Fibroblast of villous mesenchyme (primary cell): Measurements from ENCODE around the gene RPS24. TPM values are rescaled to one million over a fixed set of nuclear protein-coding genes. Genes with fewer than 3 reads are reported as not detected.
"Not testable (repeated sequence)": the region's sequence is repeated elsewhere in the genome, so short reads cannot be mapped to it uniquely, and the experiment has no call there.

Experiments used
- DNase-seq: peaks from one replicate; pipeline ENCODE4 v3.0.0-alpha.2; 2010; ENCODE audit warnings: low read depth
- H3K4me3 ChIP-seq: 2 replicates; pipeline ENCODE4 v1.5.1; 2011; ENCODE audit warnings: low read depth, mild to moderate bottlenecking, low read length
- total RNA-seq: library from RNA; depleted of rRNA; stranded (reverse); fragments of >200 nt; gene quantifications from 2 replicates; pipeline ENCODE4 v1.2.3, GENCODE V29; 2012
- TF ChIP-seq, protein P1 (sequence below): IDR thresholded peaks from 2 replicates; pipeline ENCODE4 v1.5.1; 2012; ENCODE audit warnings: low read depth, mild to moderate bottlenecking, low read length; ENCODE audit not compliant: insufficient read depth

RPS24 gene
- total RNA-seq, 1 donor, result 1,478 TPM

DNA sequence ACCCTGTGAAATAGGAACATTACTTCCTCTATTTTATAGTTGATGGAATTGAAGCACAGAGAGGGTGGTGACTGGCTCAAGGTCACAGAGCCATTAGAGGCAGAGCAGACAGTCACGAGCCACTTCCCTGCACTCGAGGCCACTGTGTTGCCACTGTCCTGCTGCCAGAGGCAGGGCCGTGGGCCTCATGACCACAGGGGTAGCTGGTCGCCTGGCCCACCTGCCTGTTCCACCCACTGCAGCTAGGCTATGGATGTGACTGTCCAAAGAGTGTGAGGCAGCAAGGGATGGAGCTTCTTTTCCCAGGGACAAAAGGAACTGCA is 38.2 kb downstream of the RPS24 start:
- DNase-seq, result no peak
- no peak overlapping the region for H3K4me3 ChIP-seq
- TF ChIP-seq, protein P1, sequence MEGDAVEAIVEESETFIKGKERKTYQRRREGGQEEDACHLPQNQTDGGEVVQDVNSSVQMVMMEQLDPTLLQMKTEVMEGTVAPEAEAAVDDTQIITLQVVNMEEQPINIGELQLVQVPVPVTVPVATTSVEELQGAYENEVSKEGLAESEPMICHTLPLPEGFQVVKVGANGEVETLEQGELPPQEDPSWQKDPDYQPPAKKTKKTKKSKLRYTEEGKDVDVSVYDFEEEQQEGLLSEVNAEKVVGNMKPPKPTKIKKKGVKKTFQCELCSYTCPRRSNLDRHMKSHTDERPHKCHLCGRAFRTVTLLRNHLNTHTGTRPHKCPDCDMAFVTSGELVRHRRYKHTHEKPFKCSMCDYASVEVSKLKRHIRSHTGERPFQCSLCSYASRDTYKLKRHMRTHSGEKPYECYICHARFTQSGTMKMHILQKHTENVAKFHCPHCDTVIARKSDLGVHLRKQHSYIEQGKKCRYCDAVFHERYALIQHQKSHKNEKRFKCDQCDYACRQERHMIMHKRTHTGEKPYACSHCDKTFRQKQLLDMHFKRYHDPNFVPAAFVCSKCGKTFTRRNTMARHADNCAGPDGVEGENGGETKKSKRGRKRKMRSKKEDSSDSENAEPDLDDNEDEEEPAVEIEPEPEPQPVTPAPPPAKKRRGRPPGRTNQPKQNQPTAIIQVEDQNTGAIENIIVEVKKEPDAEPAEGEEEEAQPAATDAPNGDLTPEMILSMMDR, result no peak

DNA sequence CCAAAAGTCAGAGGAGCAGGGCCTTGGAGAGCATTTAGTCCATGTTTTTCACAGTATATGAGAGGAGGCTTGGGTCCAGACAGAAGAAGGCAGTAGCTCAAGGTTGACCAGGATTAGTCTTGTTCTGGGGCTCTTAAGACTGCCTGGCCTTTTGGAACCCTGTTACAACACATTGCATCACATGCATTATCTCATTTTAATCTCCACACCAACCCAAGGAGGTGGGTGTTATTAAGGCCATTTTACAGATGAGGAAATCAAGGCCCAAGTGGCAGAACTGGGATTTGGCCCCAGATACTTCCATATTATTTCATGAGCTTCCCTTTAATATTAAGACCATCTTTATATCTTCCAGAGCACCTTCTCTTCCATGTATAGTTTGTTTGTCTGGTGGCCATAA is 38.8 kb downstream of the RPS24 start:
- TF ChIP-seq, protein P1, result no peak
- H3K4me3 ChIP-seq, result no peak overlapping the region
- no peak for DNase-seq

DNA sequence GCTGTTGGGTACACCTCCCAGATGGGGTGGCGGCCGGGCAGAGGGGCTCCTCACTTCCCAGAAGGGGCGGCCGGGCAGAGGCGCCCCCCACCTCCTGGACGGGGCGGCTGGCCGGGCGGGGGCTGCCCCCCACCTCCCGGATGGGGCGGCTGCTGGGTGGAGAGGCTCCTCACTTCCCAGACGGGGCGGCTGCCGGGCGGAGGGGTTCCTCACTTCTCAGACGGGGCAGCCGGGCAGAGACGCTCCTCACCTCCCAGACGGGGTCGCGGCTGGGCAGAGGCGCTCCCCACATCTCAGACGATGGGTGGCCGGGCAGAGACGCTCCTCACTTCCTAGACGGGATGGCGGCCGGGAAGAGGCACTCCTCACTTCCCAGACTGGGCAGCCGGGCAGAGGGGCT is 42.1 kb downstream of the RPS24 start:
- not testable (repeated sequence) for DNase-seq, H3K4me3 ChIP-seq

DNA sequence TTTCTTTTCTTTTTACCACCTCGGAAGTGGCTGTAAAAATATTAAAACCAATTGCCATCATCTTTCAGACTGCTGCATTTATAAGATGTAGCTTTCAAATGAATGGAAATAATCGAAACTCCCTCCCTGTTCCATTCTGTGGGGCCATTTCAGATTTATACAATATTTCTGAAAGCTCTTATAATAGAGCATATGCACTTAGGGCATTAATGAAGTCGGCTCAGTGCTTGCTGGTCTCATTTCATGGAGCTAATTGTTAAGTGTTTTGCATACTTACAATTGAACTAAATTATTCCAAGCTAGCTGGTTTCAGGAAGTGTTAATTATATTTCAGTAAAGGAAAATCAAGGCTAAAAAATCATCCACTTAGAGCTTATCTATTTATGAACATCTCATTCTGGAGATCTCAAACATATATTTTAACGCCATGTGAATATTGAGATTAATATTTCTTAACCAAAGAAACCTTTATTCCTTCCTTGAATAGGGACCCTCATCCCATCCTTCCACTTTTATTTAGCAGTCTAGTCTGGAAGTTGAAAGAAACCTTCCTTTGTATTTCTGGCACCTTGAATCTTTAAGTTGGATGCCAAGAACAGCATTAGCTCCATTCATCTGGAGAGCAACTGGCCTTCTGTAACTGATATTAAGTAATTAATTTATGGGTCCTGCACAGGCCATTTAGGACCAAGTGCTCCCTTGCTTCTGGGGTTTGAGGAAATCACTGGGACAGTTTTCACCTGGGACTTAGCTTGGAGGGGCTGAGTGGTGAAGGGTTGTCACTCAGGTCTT is 45.1 kb downstream of the RPS24 start:
- DNase-seq, result no peak
- H3K4me3 ChIP-seq, result no peak overlapping the region
- TF ChIP-seq, protein P1, result no peak

DNA sequence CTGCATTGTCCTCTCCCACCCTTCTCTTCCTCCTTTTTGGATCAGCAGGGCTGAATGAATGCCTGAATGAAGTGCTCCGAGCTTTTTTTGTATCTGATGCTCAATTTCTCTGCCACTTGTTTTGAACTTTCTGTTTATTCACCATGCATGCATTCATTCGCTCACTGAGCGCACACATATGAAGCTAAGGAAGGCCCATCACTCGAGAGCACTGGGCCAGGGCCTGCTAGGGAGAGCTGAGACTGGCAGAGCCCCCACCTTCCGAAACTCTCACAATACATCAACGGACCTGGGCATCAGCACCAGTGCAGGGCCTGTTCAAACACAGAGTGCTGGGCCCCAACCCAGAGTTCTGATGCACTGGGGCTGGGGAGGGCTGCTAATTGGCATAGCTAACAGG is 45.7 kb downstream of the RPS24 start:
- TF ChIP-seq, protein P1, result no peak

DNA sequence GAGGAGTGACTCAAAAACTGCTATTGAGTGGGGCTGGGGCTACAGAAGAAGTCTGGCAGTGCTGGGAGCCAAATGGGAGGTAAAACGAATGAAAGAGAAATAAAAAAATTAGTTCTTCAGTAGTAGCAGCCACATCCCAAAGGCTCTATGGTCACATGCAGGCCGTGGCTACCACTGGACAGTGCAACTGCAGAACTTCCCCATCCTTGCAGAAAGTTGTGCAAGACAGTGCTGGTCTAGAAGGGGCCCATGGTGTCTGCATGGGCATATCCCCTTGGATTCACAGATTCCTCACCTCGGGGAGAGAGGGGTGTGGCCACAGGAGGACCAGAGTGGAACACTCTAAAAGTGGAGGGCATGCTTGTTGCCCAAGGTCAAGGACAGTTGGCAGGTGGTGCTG is 47.6 kb downstream of the RPS24 start:
- TF ChIP-seq, protein P1, result no peak
- H3K4me3 ChIP-seq, result no peak overlapping the region
- DNase-seq, result no peak

More for the DNA sequence above, 45.7 kb downstream of the RPS24 start:
- DNase-seq, result no peak
- H3K4me3 ChIP-seq, result no peak overlapping the region

DNA sequence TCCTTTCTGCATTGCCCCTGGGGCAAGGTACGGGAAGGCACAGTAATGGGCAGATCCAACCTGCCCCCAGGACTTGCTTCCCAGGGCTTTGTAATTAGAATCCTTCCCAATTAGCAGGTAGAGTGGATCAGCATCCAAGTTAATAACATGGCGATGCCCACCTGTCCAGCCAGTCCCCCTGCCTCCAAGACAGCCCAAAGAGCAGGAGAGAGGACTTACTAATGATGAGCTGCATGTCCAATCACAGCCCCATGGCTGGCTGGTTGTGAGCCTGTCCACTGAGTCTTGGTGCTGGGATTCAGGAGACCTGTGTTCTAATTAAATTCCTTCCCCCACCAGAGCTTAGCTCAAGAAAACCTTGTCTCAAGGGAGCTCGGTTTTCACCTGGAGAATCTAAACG is 49.0 kb downstream of the RPS24 start:
- TF ChIP-seq, protein P1, result no peak
- no peak for DNase-seq
- no peak overlapping the region for H3K4me3 ChIP-seq

Other genes with a start within 250 kb of the RPS24 start
- gene DLG5, start 107.1 kb upstream of the RPS24 start, total RNA-seq, result 33.5 and 39.7 TPM in 2 replicates
- 15.1 and 18.6 TPM in 2 replicates for gene POLR3A, start 4.3 kb upstream of the RPS24 start, total RNA-seq